ENCODE measurements around the gene CCDC51. TPM values are rescaled to one million over a fixed set of nuclear protein-coding genes. Genes with fewer than 3 reads are reported as not detected.
"Not testable (repeated sequence)": the region's sequence is repeated elsewhere in the genome, so short reads cannot be mapped to it uniquely, and the experiment has no call there.

Gene CCDC51
- total RNA-seq, 1 donor from 2014 or later, result 11.5 TPM

DNA sequence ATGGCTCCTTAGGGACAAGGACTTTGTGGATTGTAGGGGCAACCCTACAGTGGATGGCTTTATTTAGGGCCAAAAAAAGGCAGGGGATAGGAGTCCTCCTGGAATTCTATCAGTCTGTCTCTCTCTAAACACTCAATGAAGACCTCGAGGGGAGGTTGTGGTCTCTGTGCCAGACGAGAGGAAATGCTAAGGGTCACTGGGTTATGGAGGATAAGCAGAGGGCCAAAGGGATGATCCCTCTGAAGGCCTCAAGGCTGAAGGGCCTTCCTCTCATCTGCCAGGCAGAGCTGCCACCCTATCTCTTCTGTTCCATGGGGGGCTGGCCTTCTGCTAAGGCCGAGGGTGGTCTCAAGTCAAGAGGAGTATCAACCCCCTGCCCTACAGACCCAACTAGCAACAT is 37.0 kb downstream of the CCDC51 start:
- H3K36me3 ChIP-seq, result peaks cover 0 to 40% of the 10 kb centered on the region in 2 donors
- H3K27me3 ChIP-seq, result no peaks in the 10 kb centered on the region
- H3K4me3 ChIP-seq, result no peak overlapping the region
- TF ChIP-seq POLR2AphosphoS5 (IDR thresholded peaks at IDR 0.05; ENCODE audit: insufficient read depth in 1 of 2, low read depth in 1 of 2) (no peak), POLR2A (IDR thresholded peaks at IDR 0.05) (no peak)
- TF ChIP-seq, protein P1, sequence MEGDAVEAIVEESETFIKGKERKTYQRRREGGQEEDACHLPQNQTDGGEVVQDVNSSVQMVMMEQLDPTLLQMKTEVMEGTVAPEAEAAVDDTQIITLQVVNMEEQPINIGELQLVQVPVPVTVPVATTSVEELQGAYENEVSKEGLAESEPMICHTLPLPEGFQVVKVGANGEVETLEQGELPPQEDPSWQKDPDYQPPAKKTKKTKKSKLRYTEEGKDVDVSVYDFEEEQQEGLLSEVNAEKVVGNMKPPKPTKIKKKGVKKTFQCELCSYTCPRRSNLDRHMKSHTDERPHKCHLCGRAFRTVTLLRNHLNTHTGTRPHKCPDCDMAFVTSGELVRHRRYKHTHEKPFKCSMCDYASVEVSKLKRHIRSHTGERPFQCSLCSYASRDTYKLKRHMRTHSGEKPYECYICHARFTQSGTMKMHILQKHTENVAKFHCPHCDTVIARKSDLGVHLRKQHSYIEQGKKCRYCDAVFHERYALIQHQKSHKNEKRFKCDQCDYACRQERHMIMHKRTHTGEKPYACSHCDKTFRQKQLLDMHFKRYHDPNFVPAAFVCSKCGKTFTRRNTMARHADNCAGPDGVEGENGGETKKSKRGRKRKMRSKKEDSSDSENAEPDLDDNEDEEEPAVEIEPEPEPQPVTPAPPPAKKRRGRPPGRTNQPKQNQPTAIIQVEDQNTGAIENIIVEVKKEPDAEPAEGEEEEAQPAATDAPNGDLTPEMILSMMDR (IDR thresholded peaks at IDR 0.05), result no peak
- H3K9me3 ChIP-seq, result no peaks in the 10 kb centered on the region
- peaks cover 12% of the 10 kb centered on the region for H3K4me1 ChIP-seq
- intact Hi-C loops (cut with DNase I), result loop anchor here (5.0 kb wide), 1 partner anchor 34 kb away; no protein-coding TSS in a partner anchor
- no peak for DNase-seq (ENCODE audit: extremely low spot score in 2 of 2)
- peak overlapping the region; percentile 82 for H3K27ac ChIP-seq

DNA sequence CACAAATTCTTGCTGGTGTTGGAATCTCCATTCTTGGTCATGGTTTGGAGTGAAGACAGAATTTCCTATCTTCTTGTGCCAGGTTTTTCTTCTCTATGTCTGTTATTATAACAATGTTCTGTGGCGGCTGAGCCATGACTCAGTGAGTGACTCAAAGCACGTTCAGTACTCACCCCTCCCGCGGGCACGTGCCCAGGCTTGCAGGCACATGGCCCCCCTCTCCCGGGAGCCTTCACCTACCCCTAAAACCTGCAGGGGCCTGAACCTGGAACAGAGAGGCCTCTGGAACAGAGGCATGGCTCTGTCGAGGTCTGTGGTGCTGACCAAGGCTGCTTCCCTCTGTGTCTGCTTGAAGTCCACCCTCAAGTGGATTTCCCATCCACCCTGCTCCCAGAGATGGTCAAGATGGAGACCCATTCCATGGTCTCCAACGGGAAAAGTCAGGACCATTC is 37.6 kb downstream of the CCDC51 start:
- H3K36me3 ChIP-seq, result peaks cover 0 to 35% of the 10 kb centered on the region in 2 donors
- no peaks in the 10 kb centered on the region for H3K9me3 ChIP-seq
- H3K4me3 ChIP-seq, result no peak overlapping the region
- intact Hi-C loops (cut with DNase I), result loop anchor here (5.0 kb wide), 1 partner anchor 35 kb away; no protein-coding TSS in a partner anchor
- H3K27me3 ChIP-seq, result no peaks in the 10 kb centered on the region
- H3K4me1 ChIP-seq, result peaks cover 12% of the 10 kb centered on the region
- TF ChIP-seq POLR2AphosphoS5 (IDR thresholded peaks at IDR 0.05; ENCODE audit: insufficient read depth in 1 of 2, low read depth in 1 of 2) (peak; percentile 89 to 90), POLR2A (IDR thresholded peaks at IDR 0.05) (no peak)
- TF ChIP-seq, protein P1 (IDR thresholded peaks at IDR 0.05), result no peak
- DNase-seq (ENCODE audit: extremely low spot score in 2 of 2), result peak in 1 of 2 donors; percentile 98
- H3K27ac ChIP-seq, result peak overlapping the region; percentile 82

DNA sequence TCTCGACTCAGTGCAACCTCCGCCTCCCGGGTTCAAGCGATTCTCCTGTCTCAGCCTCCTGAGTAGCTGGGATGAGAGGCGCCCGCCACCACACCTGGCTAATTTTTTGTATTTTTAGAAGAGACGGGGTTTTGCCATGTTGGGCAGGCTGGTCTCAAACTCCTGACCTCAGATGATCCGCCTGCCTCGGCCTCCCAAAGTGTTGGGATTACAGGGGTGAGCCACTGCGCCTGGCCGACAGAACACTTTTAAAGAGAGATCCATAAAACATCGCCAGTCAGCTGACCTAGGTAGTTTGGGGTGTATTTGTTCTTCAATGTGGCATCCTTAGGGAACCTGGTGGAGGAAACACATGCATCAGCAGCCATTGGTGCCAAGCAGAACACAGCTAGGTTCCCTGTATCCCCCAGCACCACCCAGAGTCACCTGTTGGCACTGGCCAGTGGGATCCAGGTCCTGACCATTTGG is 38.5 kb downstream of the CCDC51 start:
- peak overlapping the region; percentile 82 for H3K27ac ChIP-seq
- intact Hi-C loops (cut with DNase I), result loop anchor here (5.0 kb wide), 1 partner anchor 36 kb away; no protein-coding TSS in a partner anchor
- not testable (repeated sequence) for H3K4me3 ChIP-seq; DNase-seq (ENCODE audit: extremely low spot score in 2 of 2); H3K9me3 ChIP-seq; H3K27me3 ChIP-seq
- peaks cover 0 to 26% of the 10 kb centered on the region in 2 donors for H3K36me3 ChIP-seq
- peaks cover 12% of the 10 kb centered on the region for H3K4me1 ChIP-seq

DNA sequence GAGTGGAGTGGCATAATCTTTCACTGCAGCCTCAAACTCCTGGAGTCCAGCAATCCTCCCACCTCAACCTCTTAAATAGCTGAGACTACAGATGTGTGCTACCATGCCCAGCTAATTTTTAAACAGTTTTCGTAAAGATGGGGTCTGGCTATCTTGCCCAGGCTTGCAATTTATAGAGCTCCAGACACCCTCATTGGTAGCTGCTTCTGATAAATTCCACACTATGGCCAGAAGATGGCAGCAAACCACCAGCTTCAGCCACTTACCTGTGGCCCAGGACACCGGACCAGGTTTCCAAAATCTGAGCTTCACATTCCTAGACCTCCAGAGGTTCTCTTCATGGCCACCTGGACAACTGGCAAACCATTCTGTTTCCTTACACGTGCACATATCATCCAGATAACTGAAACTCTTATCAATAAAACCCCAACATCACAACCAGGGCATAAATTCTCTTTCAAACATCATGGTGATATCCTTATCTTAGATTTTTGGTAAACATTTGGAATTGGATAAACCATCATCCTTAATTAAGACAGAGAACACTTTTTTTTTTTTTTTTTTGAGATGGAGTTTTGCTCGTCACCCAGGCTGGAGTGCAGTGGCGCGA is 39.0 kb downstream of the CCDC51 start:
- DNase-seq (ENCODE audit: extremely low spot score in 2 of 2), result no peak
- Histone ChIP-seq H3K4me1 (peaks cover 12% of the 10 kb centered on the region), H3K4me3 (no peak overlapping the region), H3K36me3 (peaks cover 0 to 21% of the 10 kb centered on the region in 2 donors), H3K27ac (peak overlapping the region; percentile 82), H3K9me3 (no peaks in the 10 kb centered on the region), H3K27me3 (no peaks in the 10 kb centered on the region)
- intact Hi-C loops (cut with DNase I), result loop anchor here (5.0 kb wide), 1 partner anchor 36 kb away; no protein-coding TSS in a partner anchor
- TF ChIP-seq POLR2AphosphoS5 (IDR thresholded peaks at IDR 0.05; ENCODE audit: insufficient read depth in 1 of 2, low read depth in 1 of 2), result no peak
- TF ChIP-seq, protein P1 (IDR thresholded peaks at IDR 0.05), result peak; percentile 77 to 95 (median 83)

DNA sequence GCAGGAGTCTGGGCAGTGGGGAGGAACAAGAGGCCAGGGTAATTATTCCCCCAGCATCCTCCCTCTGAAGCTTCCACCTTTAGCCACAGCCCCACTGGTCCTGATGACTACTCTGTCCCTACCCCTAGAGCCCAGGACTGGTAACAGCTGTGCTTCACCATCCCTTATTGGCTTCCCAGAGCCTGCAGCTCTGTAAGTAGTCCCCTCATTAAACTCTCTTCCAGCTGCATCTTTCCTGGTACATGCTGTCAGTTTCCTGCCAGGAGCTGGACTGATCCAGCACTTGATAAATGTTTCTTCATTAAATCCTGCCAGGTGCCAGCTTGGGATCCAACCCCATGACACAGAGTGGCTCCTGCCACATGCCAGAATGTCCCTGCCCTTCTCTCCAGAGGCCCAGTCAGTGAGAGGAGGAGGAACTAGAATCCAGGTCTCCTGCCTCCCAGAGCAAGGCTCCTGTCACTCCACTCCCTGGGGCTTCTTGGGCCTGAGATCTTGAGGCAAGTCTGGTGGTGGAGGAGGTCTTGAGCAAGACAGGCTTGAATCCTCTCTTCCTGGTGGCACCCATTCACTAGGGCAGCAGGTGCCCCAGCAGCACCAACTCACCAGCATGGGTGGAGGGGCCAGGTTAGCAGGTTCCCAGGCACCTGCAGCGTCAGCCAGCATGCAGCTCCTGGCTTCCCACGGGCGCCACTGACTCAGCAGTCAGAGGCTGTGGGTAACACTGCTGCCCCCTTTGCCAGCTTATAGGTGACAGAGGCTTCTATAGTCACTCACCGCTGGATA is 40.3 kb downstream of the CCDC51 start:
- no peaks in the 10 kb centered on the region for H3K27me3 ChIP-seq
- H3K4me3 ChIP-seq, result no peak overlapping the region
- DNase-seq (ENCODE audit: extremely low spot score in 2 of 2), result peak in 1 of 2 donors; percentile 86
- TF ChIP-seq POLR2A (IDR thresholded peaks at IDR 0.05), result no peak
- TF ChIP-seq, protein P1 (IDR thresholded peaks at IDR 0.05), result no peak
- peak in 1 of 2 donors; percentile 16 for TF ChIP-seq POLR2AphosphoS5 (IDR thresholded peaks at IDR 0.05; ENCODE audit: insufficient read depth in 1 of 2, low read depth in 1 of 2)
- intact Hi-C loops (cut with DNase I), result loop anchor here (5.0 kb wide), 1 partner anchor 38 kb away; no protein-coding TSS in a partner anchor
- H3K36me3 ChIP-seq, result peaks cover 0 to 10% of the 10 kb centered on the region in 2 donors
- H3K4me1 ChIP-seq, result peaks cover 12% of the 10 kb centered on the region
- no peaks in the 10 kb centered on the region for H3K9me3 ChIP-seq
- no peak overlapping the region for H3K27ac ChIP-seq
